PC-3 (cell line): ENCODE data around the gene TRPM7. TPM values are rescaled to one million over a fixed set of nuclear protein-coding genes. Genes with fewer than 3 reads are reported as not detected.
"Not testable (repeated sequence)": the region's sequence is repeated elsewhere in the genome, so short reads cannot be mapped to it uniquely, and the experiment has no call there.

Experiments used
- ATAC-seq: fragments of 200-7000 bp; cut with Tn5 transposase; 2 replicates; pipeline ENCODE4 v1.9.1; 2020; ENCODE audit warnings: mild to moderate bottlenecking, moderate library complexity
- BruUV-seq: library from RNA; stranded (reverse); fragments of 400-500 nt; replicated peaks from 2 replicates; lab custom pipeline; 2021; lab: Mats Ljungman, UMichigan
- CTCF ChIA-PET: fragments of 300-600 bp; sonication (Branson Sonifier 250); formaldehyde crosslinking; loops from one replicate; lab custom pipeline; 2022; ENCODE audit warnings: antibody characterized with exemption; lab: Charles Lee
- POLR2A ChIA-PET: fragments of 300-600 bp; sonication (Branson Sonifier 250); formaldehyde crosslinking; loops from one replicate; lab custom pipeline; 2022; ENCODE audit warnings: antibody characterized with exemption; ENCODE audit not compliant: unreplicated experiment; lab: Charles Lee
- DNase-seq: peaks from one replicate; pipeline ENCODE4 v3.0.0-alpha.2; 2015
- H2AFZ ChIP-seq: fragments of 300-600 bp; sonication (generic); 2 replicates; pipeline ENCODE4 v1.6.0; 2016; ENCODE audit warnings: antibody characterized with exemption, low read length
- H3F3A ChIP-seq: fragments of 300-600 bp; sonication (generic); one replicate; pipeline ENCODE4 v1.6.0; 2017; ENCODE audit warnings: antibody characterized with exemption, low read length, control low read depth, mild to moderate bottlenecking; ENCODE audit not compliant: unreplicated experiment
- H3K27ac ChIP-seq: fragments of 300-600 bp; sonication (generic); 2 replicates; pipeline ENCODE4 v1.5.1; 2016; ENCODE audit warnings: mild to moderate bottlenecking, low read length
- H3K27me3 ChIP-seq: fragments of 300-600 bp; sonication (generic); 2 replicates; pipeline ENCODE4 v1.6.1; 2016; ENCODE audit warnings: low read length, mixed read lengths
- H3K36me3 ChIP-seq: fragments of 300-600 bp; sonication (generic); 2 replicates; pipeline ENCODE4 v1.6.1; 2016; ENCODE audit warnings: low read depth, mixed run types, low read length, mixed read lengths
- H3K4me1 ChIP-seq: fragments of 300-600 bp; sonication (generic); 2 replicates; pipeline ENCODE4 v1.5.1; 2016; ENCODE audit warnings: low read length; ENCODE audit not compliant: insufficient read depth
- H3K4me2 ChIP-seq: fragments of 300-600 bp; sonication (generic); 2 replicates; pipeline ENCODE4 v1.6.0; 2016; ENCODE audit warnings: low read length
- H3K4me3 ChIP-seq: fragments of 300-600 bp; sonication (generic); 2 replicates; pipeline ENCODE4 v1.5.1; 2016; ENCODE audit warnings: mild to moderate bottlenecking, low read length, mixed read lengths
- H3K79me2 ChIP-seq: fragments of 300-600 bp; sonication (generic); 2 replicates; pipeline ENCODE4 v1.6.1; 2017; ENCODE audit warnings: low read length, mixed read lengths
- H3K9ac ChIP-seq: fragments of 300-600 bp; sonication (generic); 2 replicates; pipeline ENCODE4 v1.6.0; 2016; ENCODE audit warnings: mild to moderate bottlenecking, low read length
- H3K9me2 ChIP-seq: fragments of 300-600 bp; sonication (generic); replicated peaks from 2 replicates; pipeline ENCODE4 v1.6.1; 2016; ENCODE audit warnings: mixed run types, low read length, mixed read lengths
- H3K9me3 ChIP-seq: fragments of 300-600 bp; sonication (generic); 2 replicates; pipeline ENCODE4 v1.6.1; 2016; ENCODE audit warnings: low read length, mixed read lengths
- H4K20me1 ChIP-seq: fragments of 300-600 bp; sonication (generic); 2 replicates; pipeline ENCODE4 v1.6.1; 2016; ENCODE audit warnings: low read length, mixed read lengths
- CTCF ChIP-seq: fragments of 300-600 bp; sonication (generic); conservative IDR thresholded peaks from 2 replicates; pipeline ENCODE4 v1.5.1; 2017; ENCODE audit warnings: antibody characterized with exemption, low read depth, mild to moderate bottlenecking, low read length
- EZH2 ChIP-seq: fragments of 300-600 bp; sonication (generic); IDR thresholded peaks from one replicate; pipeline ENCODE4 v1.6.1; 2017; ENCODE audit warnings: antibody characterized with exemption, mild to moderate bottlenecking, low read length; ENCODE audit not compliant: unreplicated experiment
- EZH2phosphoT487 ChIP-seq: fragments of 300-600 bp; sonication (generic); IDR thresholded peaks from 2 replicates; pipeline ENCODE4 v1.6.1; 2018; ENCODE audit warnings: mild to moderate bottlenecking, antibody characterized with exemption, low read length, borderline replicate concordance
- intact Hi-C: fragments of 100-400 bp; cut with micrococcal nuclease; formaldehyde crosslinking; loops from 2 replicates; pipeline ENCODE4 v1.9.0; 2023
- total RNA-seq: library from RNA; depleted of rRNA; stranded (reverse); fragments of >200 nt; gene quantifications from 2 replicates; pipeline ENCODE4 v1.2.3, GENCODE V29; 2014

The TRPM7 gene
- total RNA-seq, 1 experiment from 2014 or later = 13.3 TPM

GRCh38 chr15:50697109-50697797 is 10.7 kb upstream of the TRPM7 start:
- peak; percentile 43; the same call in 1 of the 2 replicates for ATAC-seq

GRCh38 chr15:50694634-50695165 is 8.1 kb upstream of the TRPM7 start:
- H3K27me3 ChIP-seq, H3K36me3 ChIP-seq, H3K79me2 ChIP-seq, H3F3A ChIP-seq, POLR2A ChIA-PET, DNase-seq, BruUV-seq, ATAC-seq, H4K20me1 ChIP-seq, H3K4me2 ChIP-seq, H3K4me1 ChIP-seq, H3K9me3 ChIP-seq, H3K9me2 ChIP-seq, H3K9ac ChIP-seq, H3K4me3 ChIP-seq, intact Hi-C loops, H2AFZ ChIP-seq, H3K27ac ChIP-seq: not testable (repeated sequence)
- CTCF ChIA-PET = interaction anchor here (0.6 kb wide), 1 partner anchor 269 kb away, joined by 6 read pairs; no protein-coding TSS in a partner anchor

More at GRCh38 chr15:50697109-50697797, 10.7 kb upstream of the TRPM7 start:
- Histone ChIP-seq H2AFZ (no peak overlapping the region), H3K9me2 (no peaks in the 10 kb centered on the region), H3F3A (no peaks in the 10 kb centered on the region), H3K27ac (no peak overlapping the region), H3K4me3 (no peak overlapping the region), H3K9me3 (no peaks in the 10 kb centered on the region), H4K20me1 (no peaks in the 10 kb centered on the region), H3K79me2 (no peaks in the 10 kb centered on the region), H3K9ac (no peak overlapping the region), H3K4me2 (no peak overlapping the region), H3K36me3 (no peaks in the 10 kb centered on the region), H3K4me1 (no peaks in the 10 kb centered on the region), H3K27me3 (no peaks in the 10 kb centered on the region)
- no TSS peak for BruUV-seq
- POLR2A ChIA-PET = no interaction called here
- no peak for DNase-seq
- CTCF ChIA-PET = no interaction called here
- intact Hi-C loops = no loop called here
- TF ChIP-seq EZH2phosphoT487 = no peak
- no peak for TF ChIP-seq EZH2
- no peak for TF ChIP-seq CTCF

GRCh38 chr15:50687302-50687902 is 805 bp upstream of the TRPM7 start:
- Histone ChIP-seq H3K9me3 (no peaks in the 10 kb centered on the region), H3K4me3 (peak overlapping the region; percentile 98), H2AFZ (peak overlapping the region; percentile 99), H3K79me2 (peaks cover 41% of the 10 kb centered on the region), H3K36me3 (no peaks in the 10 kb centered on the region), H3K4me1 (peaks cover 21% of the 10 kb centered on the region), H3F3A (no peaks in the 10 kb centered on the region), H3K27ac (no peak overlapping the region), H4K20me1 (no peaks in the 10 kb centered on the region), H3K4me2 (peak overlapping the region; percentile 93), H3K27me3 (no peaks in the 10 kb centered on the region), H3K9me2 (no peaks in the 10 kb centered on the region), H3K9ac (peak overlapping the region; percentile 79)
- DNase-seq = no peak
- ChIA-PET CTCF (no interaction called here), POLR2A (no interaction called here)
- TF ChIP-seq CTCF = no peak
- TF ChIP-seq EZH2phosphoT487 = no peak
- no peak for TF ChIP-seq EZH2
- ATAC-seq = peak; percentile 7
- TSS peak; percentile 93 for BruUV-seq
- intact Hi-C loops = loop anchor here (5.0 kb wide), 1 partner anchor 80 kb away; the partner anchor contains the start of gene SPPL2A
